SIG-M5 treated with dmso at 0.1 percent for 504 hours (cell line): ENCODE measurements around the gene RAD18.

Experiments
- DNase-seq: peaks from one replicate; lab custom pipeline; 2025; ENCODE audit not compliant: unreplicated experiment; lab: John Stamatoyannopoulos, UW

The RAD18 gene

DNA sequence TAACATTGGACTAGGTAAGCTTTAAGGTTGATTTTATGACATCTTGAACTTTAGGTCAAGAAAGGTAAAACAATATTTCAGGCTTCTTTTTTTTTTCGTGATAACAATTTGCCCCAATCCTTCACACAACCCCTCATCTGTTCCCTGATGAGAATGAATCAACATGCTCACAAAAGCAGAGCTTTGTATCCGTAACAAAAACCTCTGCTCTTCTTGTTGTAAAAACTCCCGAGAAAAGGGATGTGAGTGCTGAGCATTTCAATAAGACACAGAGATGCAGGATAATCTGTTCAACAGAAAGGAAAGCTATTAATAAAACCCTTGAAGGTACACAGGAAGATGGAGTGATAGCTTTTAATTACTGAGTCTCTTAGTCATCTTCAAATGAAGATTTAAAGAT lies 94.3 kb downstream of the RAD18 start:
- no peak for DNase-seq

DNA sequence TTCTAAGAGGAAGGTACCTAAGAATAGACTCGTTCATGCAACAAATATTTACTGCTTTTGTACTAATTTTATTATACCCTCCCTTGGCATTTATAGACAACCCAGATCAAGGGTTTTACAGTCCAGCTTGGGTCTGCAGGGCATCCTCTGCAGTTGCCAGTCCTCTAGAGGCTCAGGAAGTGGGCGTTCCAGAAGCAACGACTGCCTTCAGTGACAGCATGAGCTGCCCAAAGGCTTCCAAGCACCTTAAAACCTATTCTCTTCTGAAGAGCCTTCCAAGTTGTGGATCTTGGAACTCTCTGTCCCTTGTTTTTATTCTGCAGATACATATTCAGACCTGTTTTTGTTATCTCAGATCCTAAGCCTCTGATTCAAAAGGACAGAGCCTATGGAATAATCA lies 95.6 kb downstream of the RAD18 start:
- no peak for DNase-seq

DNA sequence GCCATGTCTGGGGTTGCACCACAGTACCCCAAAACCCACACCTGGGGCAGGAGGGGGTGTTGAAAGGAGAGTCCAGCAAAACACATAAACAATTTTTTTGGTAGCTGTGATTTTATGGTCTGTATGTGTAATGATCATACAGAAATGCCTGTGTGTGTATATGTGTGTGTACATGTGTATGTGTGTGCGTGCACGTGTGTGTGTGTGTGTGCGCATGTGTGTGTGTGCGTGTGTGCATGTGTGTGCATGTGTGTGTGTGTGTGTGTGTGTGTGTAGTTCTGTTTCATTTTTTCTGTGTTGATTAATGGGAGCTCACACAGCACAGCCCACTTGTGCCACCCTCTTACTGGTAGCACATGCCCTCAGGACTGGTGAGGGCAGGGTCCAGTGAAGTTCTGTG lies 97.6 kb downstream of the RAD18 start:
- no peak for DNase-seq

- peak; percentile 78 for DNase-seq
Measured at GRCh38 chr3:8864402-8865350, 98.6 kb downstream of the RAD18 start.

DNA sequence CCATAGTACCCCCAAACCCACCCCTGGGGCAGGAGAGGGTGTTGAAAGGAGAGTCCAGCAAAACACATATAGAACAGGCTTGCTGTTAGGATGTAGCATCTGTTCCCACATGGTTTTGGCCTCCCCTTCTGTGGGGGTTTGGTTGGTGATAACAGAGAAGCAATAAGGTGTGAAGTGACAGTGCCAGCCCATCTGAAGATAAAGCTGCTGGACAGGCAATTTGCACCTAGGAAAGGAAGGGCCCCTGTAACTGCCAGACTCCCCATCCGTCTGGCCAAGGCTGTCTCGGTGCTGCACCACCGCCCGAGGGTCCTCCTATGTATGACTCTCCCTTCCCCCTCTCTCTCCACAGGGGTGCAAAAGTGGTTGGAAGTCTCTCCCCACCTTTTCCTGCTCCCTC lies 99.4 kb downstream of the RAD18 start:
- DNase-seq = no peak

GRCh38 chr3:8857720-8858367 lies 105.4 kb downstream of the RAD18 start:
- no peak for DNase-seq

DNA sequence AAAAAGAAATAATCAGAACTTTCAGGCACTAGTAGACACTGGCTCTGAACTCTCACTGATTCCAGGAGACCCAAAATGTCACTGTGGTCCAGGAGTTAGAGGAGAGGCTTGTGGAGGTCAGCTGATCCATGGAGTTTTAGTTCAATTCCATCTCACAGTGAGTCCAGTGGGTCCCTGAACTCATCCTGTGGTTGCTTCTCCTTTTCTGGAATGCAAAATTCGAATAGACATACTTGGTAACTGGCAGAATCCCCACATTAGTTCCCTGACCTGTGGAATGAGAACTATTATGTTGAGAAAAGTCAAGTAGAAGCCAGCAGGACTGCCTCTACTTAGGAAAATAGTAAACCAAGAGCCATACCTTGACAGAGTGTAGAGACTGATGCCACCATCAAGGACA lies 106.6 kb downstream of the RAD18 start:
- no peak for DNase-seq

GRCh38 chr3:8856071-8856470 lies 107.2 kb downstream of the RAD18 start:
- no peak for DNase-seq

- DNase-seq = no peak
Measured at GRCh38 chr3:8854656-8855055, 108.6 kb downstream of the RAD18 start.

GRCh38 chr3:8853081-8853480 lies 110.2 kb downstream of the RAD18 start:
- DNase-seq = no peak

DNA sequence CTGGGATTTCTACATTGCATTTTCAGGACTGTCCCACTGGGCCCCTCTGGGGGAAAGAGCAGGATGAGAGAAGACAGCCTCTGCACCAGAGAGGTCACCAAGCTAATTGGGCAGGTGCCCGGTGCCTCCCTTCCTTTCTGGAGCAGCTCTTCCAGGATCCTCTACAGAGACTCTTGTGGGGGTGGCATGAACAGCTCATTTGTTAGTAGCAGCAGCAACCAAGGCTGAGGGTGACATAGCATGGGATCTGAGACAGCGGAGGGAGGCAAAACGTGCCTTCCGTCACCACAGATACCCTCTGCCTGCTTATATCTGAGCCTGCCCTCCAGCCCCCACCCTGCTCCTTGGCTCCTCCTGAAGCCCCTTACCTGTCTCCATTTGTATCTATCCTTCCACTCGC lies 110.8 kb downstream of the RAD18 start:
- DNase-seq = no peak

GRCh38 chr3:8851703-8852102 lies 111.6 kb downstream of the RAD18 start:
- DNase-seq = no peak

GRCh38 chr3:8848696-8849131 lies 114.6 kb downstream of the RAD18 start:
- DNase-seq = no peak

- DNase-seq = no peak
Measured at GRCh38 chr3:8847317-8847716, 116.0 kb downstream of the RAD18 start.

GRCh38 chr3:8846176-8846575 lies 117.1 kb downstream of the RAD18 start:
- DNase-seq = no peak

DNA sequence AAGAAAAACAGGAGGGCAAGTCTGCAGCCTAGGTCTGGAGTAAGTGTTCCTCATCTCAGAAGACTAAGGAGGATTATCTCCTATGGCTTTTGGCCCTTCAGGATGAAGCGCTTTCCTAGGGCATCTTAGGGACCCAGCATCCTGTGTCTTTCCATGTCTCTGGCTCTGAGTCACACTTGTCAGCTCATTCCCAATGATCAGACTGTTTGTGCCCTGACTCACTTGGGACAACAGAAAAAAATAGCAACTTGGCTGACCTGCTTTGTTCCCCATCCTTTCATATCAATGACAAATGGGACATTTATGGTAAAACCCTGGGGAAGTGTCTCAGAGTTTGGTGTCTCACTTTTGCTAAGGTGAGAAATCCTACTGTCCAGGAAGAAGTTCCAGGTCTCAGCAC lies 117.6 kb downstream of the RAD18 start:
- DNase-seq = no peak

DNA sequence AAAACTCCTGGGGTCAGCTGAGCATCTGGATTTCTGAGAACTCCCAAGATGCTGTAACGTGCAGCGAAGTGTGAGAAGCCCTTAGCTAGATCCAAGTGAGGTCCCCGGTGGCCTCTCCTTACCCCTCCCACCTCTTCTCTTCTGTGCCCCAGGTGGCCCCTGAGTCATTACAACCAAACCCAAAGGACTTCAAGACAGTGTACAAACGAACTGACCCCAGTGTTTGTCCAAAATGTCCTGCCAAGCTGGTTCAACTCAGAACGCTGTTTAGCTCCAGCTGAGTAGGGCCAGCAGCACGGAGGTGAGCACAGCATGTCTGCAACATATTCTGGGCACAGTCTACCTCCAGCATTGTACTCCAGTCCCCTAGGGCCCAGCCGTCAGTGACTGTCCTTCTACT lies 119.9 kb downstream of the RAD18 start:
- DNase-seq = no peak

DNA sequence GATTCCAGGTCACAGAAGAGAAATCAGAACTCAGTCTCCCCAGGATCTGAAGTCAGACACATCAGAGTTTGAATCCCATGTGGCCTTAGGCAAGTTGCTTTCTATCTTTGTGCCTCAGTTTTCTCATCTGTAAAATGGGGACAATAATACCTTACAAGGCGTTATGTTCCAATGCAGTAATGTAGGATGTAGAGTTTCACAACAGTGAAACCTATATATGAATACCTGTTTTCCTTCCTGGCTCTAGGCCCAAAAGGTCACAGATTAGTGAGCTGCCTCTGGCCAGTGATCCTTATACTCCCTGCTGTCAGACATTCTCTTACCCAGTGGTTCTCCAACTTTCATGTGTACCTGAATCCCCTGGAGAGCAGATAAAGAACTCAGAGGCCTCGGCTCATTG lies 121.0 kb downstream of the RAD18 start:
- no peak for DNase-seq

GRCh38 chr3:8841472-8841871 lies 121.8 kb downstream of the RAD18 start:
- DNase-seq = no peak

DNA sequence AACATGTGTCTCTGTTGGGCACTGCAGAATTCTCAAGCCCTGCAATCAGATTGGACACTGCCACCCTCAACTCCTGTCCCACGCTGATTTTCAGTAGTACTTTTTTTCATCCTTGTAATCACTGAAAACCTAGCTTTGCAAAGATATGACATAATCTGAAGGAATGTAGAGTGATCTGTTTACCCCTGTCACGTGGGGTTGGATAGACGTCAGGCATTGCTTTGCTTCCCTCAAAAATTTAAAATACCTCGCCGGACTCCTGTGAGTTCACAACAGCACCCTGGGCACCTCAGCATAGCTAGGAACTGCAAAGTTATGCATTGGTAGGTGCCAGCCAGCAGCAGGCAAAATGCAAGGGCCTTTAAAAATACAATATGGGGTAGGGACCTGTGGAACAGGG lies 122.7 kb downstream of the RAD18 start:
- DNase-seq = no peak

- DNase-seq = no peak
Measured at GRCh38 chr3:8839607-8840325, 123.5 kb downstream of the RAD18 start.
